ENCODE data around the gene NRG2.

The NRG2 gene

DNA sequence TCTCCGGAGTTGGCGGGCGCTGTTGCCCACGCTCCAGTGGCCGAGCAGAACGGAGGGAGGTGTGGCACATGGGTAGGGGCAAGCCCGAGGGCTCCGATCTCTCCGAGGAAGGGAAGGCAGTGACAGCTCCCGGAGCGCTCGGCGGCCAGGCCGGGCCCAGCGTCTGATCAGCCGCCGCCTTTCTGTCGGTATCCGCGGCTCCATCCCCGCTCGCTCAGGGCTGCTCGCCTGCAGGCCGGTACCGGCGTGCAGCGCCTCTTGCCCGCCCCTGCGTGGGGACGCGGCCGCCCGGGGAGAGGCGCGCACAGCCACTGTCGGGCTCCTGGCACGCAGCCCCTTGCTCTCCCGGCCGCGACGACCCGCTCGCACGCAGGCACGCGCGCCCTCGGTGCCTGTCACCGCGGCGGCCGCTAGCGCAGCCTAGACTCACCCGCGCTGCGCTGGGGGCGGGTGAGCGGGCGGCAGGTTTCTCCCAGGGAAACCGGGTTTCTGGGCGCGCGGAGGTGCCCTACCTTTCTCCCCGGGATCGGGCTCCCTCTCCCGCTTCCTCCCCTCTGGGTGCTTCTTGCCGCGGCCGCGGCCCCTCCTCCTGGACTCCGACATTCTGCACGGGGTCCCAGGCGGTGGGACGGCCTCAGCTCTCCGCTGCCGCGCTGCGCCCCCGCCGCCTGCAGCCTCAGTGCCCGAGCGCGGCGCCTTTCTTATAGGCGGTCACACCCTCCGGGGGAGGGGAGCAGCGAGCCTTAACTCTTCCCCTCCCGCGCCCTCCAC, 139.1 kb downstream of the NRG2 start:
- peak in 1 of 2 experiments; percentile 5 for DNase-seq (ENCODE audit: low read depth in 2 of 2)

DNA sequence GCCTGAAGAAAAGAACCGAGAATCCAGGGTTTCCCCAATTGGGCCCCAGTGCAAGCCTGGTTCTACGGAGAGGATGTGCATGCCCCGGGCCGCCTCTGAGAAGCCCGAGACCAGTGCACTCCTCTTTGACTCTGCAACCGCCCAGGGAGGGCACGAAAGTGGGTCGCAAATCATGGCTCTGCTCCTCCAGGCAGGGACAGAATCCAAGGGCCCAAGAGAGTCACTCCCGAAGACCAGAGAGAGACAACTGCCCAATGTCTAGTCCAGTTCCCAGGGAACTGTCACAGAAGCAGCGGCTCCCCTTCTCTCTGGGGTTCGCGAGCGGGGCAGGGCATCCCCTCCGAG, 139.7 kb downstream of the NRG2 start:
- no peak for DNase-seq (ENCODE audit: low read depth in 2 of 2)

DNA sequence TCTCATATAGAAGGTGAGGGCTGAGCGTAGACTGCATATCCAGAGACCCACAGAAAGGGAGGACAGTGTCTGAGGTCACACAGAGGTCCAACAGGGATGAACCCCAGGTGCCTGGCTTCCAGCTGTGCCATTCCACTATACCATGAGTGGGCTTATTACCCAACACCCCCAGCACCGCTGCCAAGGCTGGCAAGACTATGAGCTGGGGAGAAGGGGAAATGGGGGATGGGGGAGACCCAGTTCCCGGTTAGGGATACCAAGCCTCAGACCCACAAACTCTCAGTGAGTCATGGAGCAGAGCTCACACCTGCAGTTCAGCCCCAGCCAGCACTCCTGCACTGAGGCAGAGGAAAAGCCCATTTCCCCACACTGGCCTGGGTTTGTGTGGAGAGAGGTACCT, 141.1 kb downstream of the NRG2 start:
- no peak for DNase-seq (ENCODE audit: low read depth in 2 of 2)

DNA sequence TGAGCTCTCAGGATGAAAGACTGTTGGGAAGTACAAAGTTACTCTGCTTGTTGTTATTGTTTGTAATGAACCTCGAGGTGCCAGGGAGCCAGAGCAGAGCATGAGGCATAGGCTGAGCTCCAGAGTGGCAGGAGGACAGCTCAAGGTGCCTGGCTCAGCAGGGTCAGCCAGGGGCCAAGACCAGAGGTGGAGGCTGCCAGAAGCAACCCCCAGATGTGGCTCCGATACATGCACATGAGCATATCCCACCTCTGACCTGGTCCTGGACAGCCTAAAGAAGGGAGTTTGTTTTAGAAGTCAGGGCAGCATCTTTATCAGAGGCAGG, 141.9 kb downstream of the NRG2 start:
- no peak for DNase-seq (ENCODE audit: low read depth in 2 of 2)

DNA sequence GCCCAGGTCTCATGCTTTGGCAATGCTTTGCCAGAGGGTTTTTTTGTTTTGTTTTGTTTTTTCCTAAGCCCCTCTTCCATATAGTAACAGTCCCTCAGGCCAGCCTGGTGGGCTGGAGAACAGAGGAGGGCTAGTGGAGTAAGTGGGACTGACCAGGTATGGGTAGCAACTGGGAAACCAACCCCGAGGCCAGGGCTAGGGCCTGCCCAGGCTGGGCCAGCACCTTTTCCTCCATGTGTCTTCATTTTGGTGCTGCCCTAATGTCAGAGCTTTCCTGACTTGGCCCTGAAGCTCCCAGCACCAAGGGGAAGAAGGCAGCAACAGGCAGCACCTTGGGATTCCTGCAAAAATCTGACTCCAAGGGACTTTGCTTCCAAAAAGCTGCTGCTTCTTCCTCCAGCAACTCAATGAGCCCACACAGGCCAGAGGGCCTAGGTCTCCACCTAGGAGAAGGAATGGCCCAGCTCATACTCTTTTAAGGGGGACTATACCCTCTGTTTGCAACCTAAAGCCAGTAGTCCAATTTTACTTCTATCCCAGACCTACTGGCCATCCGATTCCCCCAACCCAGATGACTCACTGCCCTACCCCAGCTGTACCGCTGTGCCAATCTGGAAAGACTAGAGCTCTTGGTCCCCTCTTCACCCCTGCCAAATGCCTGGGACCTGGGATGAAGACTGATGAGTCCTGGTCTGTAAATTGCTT, 142.4 kb downstream of the NRG2 start:
- DNase-seq (ENCODE audit: low read depth in 2 of 2), result no peak

DNA sequence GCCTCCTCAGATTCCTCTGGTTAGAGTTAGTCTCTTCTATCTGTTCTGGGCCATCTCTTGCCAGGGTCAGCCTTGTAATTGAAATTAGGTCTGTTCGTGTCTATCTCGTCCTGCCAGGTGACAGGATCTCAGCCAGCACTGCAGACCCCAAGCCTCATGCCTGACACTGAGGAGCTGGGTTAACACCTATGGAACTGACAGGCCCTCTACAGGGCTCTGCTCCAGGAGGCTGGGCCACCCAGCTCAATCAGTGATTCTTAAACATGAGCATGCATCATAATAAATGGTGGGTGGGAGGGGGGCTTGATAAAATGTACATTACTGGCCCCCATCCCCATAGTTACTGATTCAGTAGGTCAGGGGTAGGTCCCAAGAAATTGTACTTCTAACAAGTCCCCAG, 144.1 kb downstream of the NRG2 start:
- DNase-seq (ENCODE audit: low read depth in 2 of 2), result no peak

DNA sequence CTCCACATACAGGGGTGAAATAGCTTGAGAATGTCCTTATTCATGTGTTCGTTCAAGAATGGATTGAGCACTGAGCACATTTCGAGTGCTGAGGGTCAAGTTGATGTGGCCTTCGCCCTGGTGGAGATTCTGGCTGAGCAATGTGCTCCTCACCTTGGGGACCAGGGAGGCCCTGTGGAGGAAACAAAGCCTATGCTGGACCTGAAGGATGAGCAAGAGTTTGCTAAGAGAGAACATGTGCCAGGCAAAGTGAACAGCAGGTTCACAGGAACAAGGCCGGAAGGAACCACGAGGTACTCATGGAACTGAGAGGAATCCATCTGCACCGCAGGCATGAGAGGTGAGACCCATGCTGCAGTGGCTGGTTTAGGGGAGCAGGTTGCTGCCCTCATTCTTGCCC, 145.1 kb downstream of the NRG2 start:
- no peak for DNase-seq (ENCODE audit: low read depth in 2 of 2)

DNA sequence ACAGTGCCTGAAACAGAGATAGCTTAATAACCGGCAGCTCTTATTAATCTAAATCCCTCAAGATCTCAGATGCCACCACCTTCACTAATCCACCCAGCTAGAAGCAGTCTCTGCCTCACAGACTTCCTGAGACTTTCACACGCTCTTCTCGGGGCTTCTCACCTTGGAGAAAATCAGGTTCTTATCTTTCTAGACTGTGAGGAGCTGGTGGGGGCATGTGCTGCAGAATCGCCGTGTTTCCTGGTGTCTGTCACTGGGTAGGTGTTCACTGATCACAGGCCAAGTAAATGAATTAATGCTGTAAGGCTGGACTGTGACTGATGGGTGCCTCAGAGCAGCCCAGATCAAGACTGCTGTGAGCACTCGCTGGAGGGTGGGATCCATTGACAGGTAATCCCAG, 145.8 kb downstream of the NRG2 start:
- DNase-seq (ENCODE audit: low read depth in 2 of 2), result no peak

DNA sequence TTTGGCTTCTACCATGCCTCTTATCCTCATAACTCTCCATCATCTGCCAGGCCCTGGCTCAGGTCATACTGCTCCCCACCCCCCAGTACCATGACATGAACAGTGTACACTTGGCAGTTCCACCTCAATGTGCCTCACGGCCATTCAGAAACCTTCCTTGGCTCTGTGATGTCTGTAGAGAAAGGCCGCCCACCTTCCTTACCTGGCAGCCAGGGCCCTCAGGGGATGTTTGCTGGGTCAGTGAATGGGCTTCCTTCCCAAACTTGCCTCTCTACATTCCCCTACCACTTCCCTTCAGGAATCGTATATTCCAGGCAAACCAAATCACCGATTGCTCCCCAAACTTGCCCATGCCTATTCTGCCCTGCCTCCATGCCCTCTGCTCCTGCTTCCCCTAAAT, 146.4 kb downstream of the NRG2 start:
- DNase-seq (ENCODE audit: low read depth in 2 of 2), result no peak

DNA sequence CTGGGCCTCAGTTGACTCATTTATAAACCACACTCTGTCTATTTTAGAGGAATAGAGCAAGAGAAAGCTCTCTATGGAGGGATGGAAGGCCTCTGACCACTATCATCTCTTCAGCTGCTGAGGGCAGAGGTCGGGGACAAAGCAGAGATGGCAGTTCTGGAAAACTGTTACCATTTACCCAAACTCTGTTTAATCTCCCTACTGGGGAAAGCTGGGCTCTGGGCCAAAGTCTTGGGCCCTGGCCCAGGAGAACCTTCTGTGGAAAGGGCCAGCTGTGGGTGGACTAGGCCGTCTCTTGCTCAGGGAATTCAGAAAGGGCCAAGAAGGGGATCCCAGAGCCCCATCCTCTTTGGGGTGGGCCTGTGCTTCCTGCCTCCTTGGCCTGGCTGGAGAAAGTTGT, 147.5 kb downstream of the NRG2 start:
- DNase-seq (ENCODE audit: low read depth in 2 of 2), result no peak

DNA sequence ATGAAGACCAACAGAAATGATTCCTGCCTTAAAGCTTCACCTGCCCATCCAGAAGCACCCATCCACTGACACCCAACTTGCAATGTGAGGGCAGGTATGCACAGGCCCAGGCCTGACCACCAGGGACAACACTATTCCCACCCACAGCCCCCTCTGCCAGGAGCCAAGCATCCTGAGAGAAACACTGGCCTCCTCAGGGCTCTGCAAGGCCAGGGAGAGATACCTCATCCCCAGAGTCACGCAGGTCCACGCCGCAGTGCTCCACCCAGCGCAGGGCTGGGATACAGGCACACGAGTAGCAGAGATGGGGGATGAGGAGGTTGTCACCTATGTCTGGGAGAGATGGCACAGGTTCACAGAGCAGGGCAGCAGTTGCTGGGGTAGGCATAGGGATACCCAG, 148.1 kb downstream of the NRG2 start:
- DNase-seq (ENCODE audit: low read depth in 2 of 2), result no peak

DNA sequence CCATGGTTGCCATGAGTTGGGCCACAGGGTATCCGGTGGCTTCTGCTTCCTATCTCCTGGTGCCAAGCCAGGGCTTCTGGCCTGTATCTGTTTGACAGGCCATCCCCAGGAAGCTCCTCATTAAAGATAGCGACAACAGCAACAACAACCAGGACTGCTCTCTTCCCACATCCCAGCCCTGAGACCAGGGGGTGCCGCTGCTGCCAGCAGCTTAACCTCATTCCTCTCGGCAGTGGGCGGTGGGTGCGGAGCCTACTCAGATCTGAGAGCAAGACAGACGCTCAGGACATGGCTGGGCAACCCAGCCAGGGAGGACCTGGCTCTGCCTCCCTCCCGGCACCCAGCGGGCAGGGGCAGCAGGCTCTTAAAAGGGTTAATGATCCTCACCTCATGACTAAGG, 149.2 kb downstream of the NRG2 start:
- DNase-seq (ENCODE audit: low read depth in 2 of 2), result no peak

DNA sequence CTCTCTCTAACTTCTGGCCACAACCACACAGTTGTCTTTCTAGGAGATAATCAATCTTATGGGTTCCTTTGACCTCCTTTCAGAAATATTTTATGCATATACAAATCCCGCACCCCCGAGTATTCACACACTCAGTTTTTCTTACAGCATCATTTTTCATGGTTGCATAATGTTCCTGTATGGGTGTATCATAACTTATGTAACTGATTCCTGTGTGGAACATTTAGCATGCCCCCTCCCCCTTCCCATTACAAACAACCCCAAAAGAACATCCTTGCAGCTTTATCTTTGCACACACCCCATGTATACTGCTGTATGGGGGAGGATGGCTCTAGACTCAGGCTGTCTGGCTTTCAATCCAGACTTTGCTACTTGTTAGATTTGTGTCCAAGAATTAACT, 153.7 kb downstream of the NRG2 start:
- no peak for DNase-seq (ENCODE audit: low read depth in 2 of 2)

DNA sequence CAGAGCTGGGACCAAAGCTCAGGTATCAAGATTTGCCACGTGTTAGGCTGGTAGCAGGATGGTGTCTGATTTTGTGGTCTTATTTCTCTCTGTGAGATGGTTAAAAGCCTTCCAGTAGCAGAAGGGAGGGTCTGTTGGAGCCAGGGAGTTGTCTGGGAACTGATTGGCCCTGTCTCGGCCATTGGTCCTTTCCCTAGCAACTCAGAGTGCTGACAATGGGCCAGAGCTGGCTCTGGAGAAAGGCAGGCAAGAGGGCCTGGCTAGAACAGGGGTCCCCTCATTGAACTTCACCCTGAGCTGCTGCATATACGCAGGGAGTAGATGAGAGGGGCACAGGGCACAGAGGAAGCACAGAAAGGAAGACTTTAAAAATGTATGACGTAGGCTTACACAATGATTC, 154.7 kb downstream of the NRG2 start:
- no peak for DNase-seq (ENCODE audit: low read depth in 2 of 2)

DNA sequence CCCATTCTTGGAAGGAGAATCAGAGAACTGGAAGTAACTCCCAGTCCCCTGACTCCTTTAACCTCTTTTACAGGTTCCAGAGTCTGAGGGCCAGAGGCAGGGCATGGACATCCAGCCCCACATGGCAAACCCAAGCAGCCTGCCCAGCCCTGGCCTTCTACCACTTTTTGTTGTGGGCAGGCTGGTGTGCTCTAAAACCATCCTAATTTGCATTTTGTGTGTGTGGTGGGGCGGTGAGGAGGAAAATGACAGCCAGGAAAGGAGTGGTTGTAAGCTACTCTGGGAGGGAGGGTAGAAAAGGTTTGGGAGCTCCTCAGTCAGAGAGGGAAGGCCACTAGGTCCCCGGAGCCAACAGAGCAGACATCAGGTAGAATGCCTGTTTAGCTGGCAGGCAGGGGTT, 156.9 kb downstream of the NRG2 start:
- DNase-seq (ENCODE audit: low read depth in 2 of 2), result no peak

DNA sequence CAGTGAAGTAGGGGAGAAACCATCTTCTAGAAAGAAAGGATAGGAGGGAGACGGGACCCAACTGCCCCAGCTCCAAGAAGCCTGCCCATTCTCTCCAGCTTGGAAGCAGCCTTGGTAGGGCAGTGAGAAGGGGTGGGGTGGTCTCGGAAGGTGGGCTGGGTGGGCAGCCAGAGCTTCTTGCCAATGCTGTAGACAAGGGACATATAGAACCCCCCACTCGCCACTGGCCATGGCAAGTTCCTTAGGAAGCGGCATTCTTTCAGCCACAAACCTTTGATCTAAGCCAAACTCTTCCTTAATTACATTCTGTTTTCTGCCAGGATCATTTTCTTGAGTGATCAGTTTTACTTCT, 157.3 kb downstream of the NRG2 start:
- no peak for DNase-seq (ENCODE audit: low read depth in 2 of 2)

DNA sequence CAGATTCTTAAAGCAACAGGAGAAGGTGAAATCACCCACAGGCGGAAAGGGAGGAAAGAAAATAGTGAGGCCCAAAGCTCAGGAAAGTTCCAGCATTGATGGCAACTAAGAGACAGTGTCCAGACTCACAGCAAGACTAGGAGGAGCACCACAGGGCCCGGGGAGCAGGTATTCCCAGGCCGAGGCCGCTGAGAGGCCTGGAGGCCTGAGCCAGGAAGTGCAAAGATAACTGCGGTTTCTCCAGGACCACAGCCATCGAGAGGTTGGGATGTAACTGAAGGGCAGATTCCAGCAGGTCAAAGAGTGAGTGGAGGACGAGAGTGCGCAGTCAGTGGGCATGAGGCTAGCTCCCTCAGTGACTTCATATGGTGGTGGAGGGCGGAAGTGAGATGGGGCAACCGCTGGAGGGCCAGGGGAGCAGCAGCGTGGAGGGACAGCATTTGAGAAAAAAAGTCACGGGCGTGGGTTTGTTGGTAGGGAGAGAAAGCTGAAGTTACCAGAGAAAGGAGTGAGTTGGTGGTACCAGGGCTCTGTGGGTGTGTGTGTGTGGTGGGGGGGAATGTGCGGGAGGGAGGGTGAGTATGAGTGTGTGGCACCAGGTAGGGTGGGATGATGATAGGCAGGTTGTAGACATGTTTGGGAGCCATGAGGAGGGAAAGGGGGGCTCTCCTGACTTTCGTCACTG, 157.8 kb downstream of the NRG2 start:
- DNase-seq (ENCODE audit: low read depth in 2 of 2), result no peak

DNA sequence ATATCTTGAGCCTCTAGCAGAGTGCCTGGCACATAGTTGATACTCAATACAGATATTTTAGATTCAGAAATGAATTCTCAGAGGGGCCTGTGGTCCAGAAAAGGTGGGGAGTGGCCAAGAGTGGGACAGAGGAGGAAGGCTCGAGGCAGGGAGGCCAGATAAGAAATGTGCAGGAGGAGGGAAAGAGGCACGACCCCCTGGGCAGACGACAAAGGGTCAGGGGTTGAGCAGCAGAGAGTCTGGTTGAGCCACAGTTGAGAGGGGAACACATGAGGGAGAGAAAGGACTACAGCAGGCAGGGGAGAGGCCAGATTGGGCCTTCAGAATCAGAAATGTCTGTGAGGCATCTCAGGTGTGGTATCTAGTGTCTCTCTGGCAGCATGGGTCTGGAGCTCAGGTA, 158.4 kb downstream of the NRG2 start:
- DNase-seq (ENCODE audit: low read depth in 2 of 2), result no peak

DNA sequence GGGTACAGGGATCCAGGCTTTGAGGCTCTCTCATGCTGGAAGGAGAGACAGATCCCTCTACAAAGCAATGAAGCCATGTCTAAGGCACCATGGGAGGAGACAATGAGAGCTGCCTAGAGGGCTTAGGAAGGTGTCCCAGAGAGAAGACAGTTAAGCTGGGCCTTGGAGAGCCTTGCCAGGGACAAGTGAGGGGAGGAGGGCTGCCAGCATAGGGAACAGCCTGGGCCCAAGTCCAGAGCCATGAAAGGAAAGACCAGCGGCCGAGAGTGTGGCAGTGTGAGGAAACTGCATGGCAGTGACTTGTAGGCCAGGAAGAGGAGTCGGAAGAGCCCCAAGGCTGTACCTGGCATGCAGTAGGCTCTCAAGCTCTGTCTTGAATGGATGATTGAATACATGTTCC, 159.0 kb downstream of the NRG2 start:
- no peak for DNase-seq (ENCODE audit: low read depth in 2 of 2)

DNA sequence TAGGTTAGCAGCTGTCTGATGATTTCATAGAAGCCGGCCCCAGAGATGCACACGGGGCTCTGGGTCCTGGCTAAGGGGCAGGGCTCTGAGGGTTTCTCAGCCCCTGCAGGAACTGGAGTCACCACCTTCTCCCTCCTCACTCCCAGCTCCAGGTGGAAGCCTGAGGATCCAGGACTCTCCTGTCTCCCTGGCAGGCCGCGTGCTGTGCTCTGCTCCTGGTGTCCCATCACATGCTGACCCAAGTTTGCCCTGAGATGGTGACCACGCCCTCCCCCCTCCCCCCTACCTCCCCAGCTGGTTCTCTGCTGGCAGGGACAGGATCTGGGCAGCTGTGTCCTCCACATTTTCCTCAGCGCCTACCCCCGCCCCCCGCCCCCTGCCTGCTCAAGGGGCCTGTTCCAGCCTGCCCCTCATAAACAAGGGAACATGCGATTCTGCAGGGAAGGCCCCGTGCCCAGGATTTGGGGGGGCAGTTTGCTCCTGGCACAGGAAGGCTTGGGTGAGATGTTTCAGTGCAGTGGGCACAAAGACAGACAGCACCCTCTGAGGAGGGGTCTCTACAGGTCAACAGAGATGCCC, 160.0 kb downstream of the NRG2 start:
- DNase-seq (ENCODE audit: low read depth in 2 of 2), result no peak

DNA sequence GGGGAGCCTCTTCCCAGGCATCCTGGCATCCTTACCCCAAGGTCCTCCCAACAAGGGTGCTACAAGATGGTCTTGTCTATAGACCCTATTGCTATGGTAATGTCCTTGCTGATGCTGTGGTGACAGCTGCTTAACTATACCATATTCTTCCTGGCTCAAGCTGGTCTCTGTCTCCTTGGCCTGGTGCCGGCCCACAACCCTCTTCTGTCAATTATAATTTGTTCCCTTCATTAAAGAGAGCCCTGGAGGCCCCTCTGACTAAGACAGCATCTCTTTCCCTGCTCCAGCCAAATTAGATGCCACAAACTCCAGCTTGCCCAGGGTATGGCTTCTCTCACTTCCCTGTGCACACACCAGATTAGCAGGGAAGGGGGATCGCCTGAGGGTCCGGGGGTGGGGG, 160.8 kb downstream of the NRG2 start:
- DNase-seq (ENCODE audit: low read depth in 2 of 2), result no peak

DNA sequence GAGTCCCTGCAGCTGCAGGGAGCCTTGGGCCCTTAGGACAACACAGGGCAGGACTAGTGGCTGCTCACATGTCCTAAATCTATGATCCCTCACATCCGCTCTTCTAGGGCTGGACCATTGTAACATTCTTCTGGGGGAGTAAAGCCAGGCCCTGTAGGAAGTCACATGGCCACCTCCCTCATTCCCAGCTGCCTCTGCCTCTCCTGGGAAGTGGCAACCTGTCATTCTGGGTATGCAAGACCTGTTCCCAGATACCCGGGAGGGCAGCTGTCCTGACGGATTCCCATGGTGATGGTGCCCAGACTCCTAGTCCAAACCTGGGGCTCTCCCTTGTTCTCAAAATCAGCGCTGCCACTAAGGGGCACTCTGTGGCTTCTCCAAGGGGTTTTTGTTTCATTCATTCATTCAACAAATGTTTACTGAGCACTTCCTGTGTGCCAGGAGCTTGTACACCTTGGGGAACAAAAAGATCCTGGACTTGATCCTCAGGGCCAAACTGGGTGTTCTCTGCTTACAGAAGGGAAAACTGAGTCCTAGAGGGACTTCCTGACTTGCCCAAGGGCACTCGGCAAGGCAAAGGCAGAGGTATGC, 161.9 kb downstream of the NRG2 start:
- DNase-seq (ENCODE audit: low read depth in 2 of 2), result no peak
